Ishikawa (cell line): ENCODE results near the gene TBC1D14.

Experiments
- EP300 ChIP-seq: IDR thresholded peaks from 2 replicates; pipeline ENCODE4 v1.6.1; 2012; ENCODE audit warnings: borderline replicate concordance
- MAX ChIP-seq: IDR thresholded peaks from 2 replicates; pipeline ENCODE4 v1.6.1; 2012
- RAD21 ChIP-seq: IDR thresholded peaks from 2 replicates; pipeline ENCODE4 v1.6.1; 2012; ENCODE audit warnings: low read depth
- TAF1 ChIP-seq: IDR thresholded peaks from 2 replicates; pipeline ENCODE4 v1.6.1; 2012; ENCODE audit warnings: low read depth, mild to moderate bottlenecking

- TF ChIP-seq RAD21: no peak
- TF ChIP-seq MAX: no peak
- no peak for TF ChIP-seq EP300
- TF ChIP-seq TAF1: no peak
Observed at GRCh38 chr4:6945052-6945409, 35.4 kb downstream of the TBC1D14 start.
